Epidermal melanocyte (primary cell): Measurements from ENCODE around the gene FAM193A.

Experiments
- DNase-seq: peaks from one replicate; pipeline ENCODE4 v3.0.0; 2011; ENCODE audit warnings: low spot score; ENCODE audit not compliant: insufficient read length

The FAM193A gene

GRCh38 chr4:2689114-2689513 lies 152.7 kb downstream of the FAM193A start:
- no peak for DNase-seq

GRCh38 chr4:2689825-2690700 lies 153.6 kb downstream of the FAM193A start:
- DNase-seq: no peak

- no peak for DNase-seq
Observed at GRCh38 chr4:2691313-2691712, 154.9 kb downstream of the FAM193A start.

GRCh38 chr4:2691952-2692435 lies 155.5 kb downstream of the FAM193A start:
- DNase-seq: no peak

- no peak for DNase-seq
Observed at GRCh38 chr4:2694691-2695090, 158.2 kb downstream of the FAM193A start.

- no peak for DNase-seq
Observed at GRCh38 chr4:2695346-2696060, 159.1 kb downstream of the FAM193A start.

- no peak for DNase-seq
Observed at GRCh38 chr4:2696423-2696822, 160.0 kb downstream of the FAM193A start.

- DNase-seq: no peak
Observed at GRCh38 chr4:2697995-2698414, 161.6 kb downstream of the FAM193A start.

GRCh38 chr4:2698504-2698903 lies 162.1 kb downstream of the FAM193A start:
- DNase-seq: no peak

- no peak for DNase-seq
Observed at GRCh38 chr4:2698951-2699505, 162.6 kb downstream of the FAM193A start.

- DNase-seq: no peak
Observed at GRCh38 chr4:2699534-2699933, 163.1 kb downstream of the FAM193A start.

- DNase-seq: no peak
Observed at GRCh38 chr4:2700031-2700430, 163.6 kb downstream of the FAM193A start.

GRCh38 chr4:2702361-2702760 lies 165.9 kb downstream of the FAM193A start:
- no peak for DNase-seq

GRCh38 chr4:2702770-2703169 lies 166.3 kb downstream of the FAM193A start:
- no peak for DNase-seq

- DNase-seq: no peak
Observed at GRCh38 chr4:2712261-2712842, 175.9 kb downstream of the FAM193A start.

GRCh38 chr4:2713337-2713736 lies 176.9 kb downstream of the FAM193A start:
- no peak for DNase-seq

GRCh38 chr4:2714061-2714770 lies 177.8 kb downstream of the FAM193A start:
- no peak for DNase-seq

GRCh38 chr4:2714918-2715317 lies 178.5 kb downstream of the FAM193A start:
- DNase-seq: no peak

GRCh38 chr4:2715426-2715825 lies 179.0 kb downstream of the FAM193A start:
- no peak for DNase-seq

- no peak for DNase-seq
Observed at GRCh38 chr4:2716236-2716635, 179.8 kb downstream of the FAM193A start.

GRCh38 chr4:2721586-2721985 lies 185.1 kb downstream of the FAM193A start:
- DNase-seq: no peak
